Measurements from ENCODE around the gene ATXN7L3. TPM values are rescaled to one million over a fixed set of nuclear protein-coding genes. Genes with fewer than 3 reads are reported as not detected.
A peak's percentile ranks its signal among the peaks of the same experiment; 100 is the strongest.
"Not testable (repeated sequence)": the region's sequence is repeated elsewhere in the genome, so short reads cannot be mapped to it uniquely, and the experiment has no call there.

ATXN7L3 gene
- total RNA-seq, 1 donor from 2014 or later, result 113 TPM

- H3K36me3 Mint-ChIP-seq (ENCODE audit: low read depth), result peaks cover 38% of the 10 kb centered on the region
- H3K4me1 Mint-ChIP-seq (ENCODE audit: low read depth), result peaks cover 8% of the 10 kb centered on the region
- no peaks in the 10 kb centered on the region for H3K9me3 Mint-ChIP-seq
- DNase-seq (ENCODE audit: low spot score), result no peak
- H3K27me3 Mint-ChIP-seq (ENCODE audit: low read depth), result no peaks in the 10 kb centered on the region
- no peak overlapping the region for H3K27ac Mint-ChIP-seq
- intact Hi-C loops (cut with micrococcal nuclease), result loop anchor here (5.0 kb wide), 1 partner anchor 73 kb away; the partner anchor contains the start of gene G6PC3
- H3K4me3 Mint-ChIP-seq (ENCODE audit: low read depth), result no peak overlapping the region
These were observed 54.5 kb downstream of the ATXN7L3 start for GRCh38 chr17:44144966-44145739.

GRCh38 chr17:44143921-44144320 is 55.8 kb downstream of the ATXN7L3 start:
- not testable (repeated sequence) for H3K9me3 Mint-ChIP-seq; DNase-seq (ENCODE audit: low spot score); H3K4me1 Mint-ChIP-seq (ENCODE audit: low read depth); H3K27me3 Mint-ChIP-seq (ENCODE audit: low read depth); H3K27ac Mint-ChIP-seq
- intact Hi-C loops (cut with micrococcal nuclease), result loop anchor here (5.0 kb wide), 1 partner anchor 72 kb away; the partner anchor contains the start of gene G6PC3
- Mint-ChIP-seq H3K4me3 (ENCODE audit: low read depth) (peak overlapping the region; percentile 47), H3K36me3 (ENCODE audit: low read depth) (peaks cover 32% of the 10 kb centered on the region)

Other genes with a start within 250 kb of the ATXN7L3 start
- 0.18 TPM in 1 of 2 replicates, not detected in the other for gene PYY, start 245.9 kb downstream of the ATXN7L3 start, total RNA-seq
- gene NAGS, start 195.3 kb downstream of the ATXN7L3 start, total RNA-seq, result 0.28 and 0.82 TPM in 2 replicates
- 29.5 and 29.9 TPM in 2 replicates for gene TMEM101, start 184.9 kb downstream of the ATXN7L3 start, total RNA-seq
- 81.4 and 88.4 TPM in 2 replicates for gene LSM12, start 133.2 kb downstream of the ATXN7L3 start, total RNA-seq
- gene G6PC3, start 129.1 kb downstream of the ATXN7L3 start, total RNA-seq, result 36.3 and 39.2 TPM in 2 replicates
- 18.7 and 19.9 TPM in 2 replicates for gene HDAC5, start 76.2 kb downstream of the ATXN7L3 start, total RNA-seq
- 20.7 and 24.1 TPM in 2 replicates for gene HROB, start 58.0 kb downstream of the ATXN7L3 start, total RNA-seq
- 0.21 and 0.59 TPM in 2 replicates for gene ASB16, start 29.2 kb downstream of the ATXN7L3 start, total RNA-seq
- gene TMUB2, start 12.9 kb downstream of the ATXN7L3 start, total RNA-seq, result 20.4 and 20.9 TPM in 2 replicates
- gene UBTF, start 19.8 kb upstream of the ATXN7L3 start, total RNA-seq, result 177 and 181 TPM in 2 replicates
- gene SLC4A1, start 68.3 kb upstream of the ATXN7L3 start, total RNA-seq, result not detected in 2 replicates
- 0.16 and 0.18 TPM in 2 replicates for gene RUNDC3A, start 108.7 kb upstream of the ATXN7L3 start, total RNA-seq
- gene SLC25A39, start 124.9 kb upstream of the ATXN7L3 start, total RNA-seq, result 132 and 141 TPM in 2 replicates
- gene GRN, start 145.4 kb upstream of the ATXN7L3 start, total RNA-seq, result 37.8 and 41.4 TPM in 2 replicates
- 0.32 and 1.0 TPM in 2 replicates for gene FAM171A2, start 164.0 kb upstream of the ATXN7L3 start, total RNA-seq
- gene ITGA2B, start 189.8 kb upstream of the ATXN7L3 start, total RNA-seq, result 1.5 and 2.7 TPM in 2 replicates

Measured in activated T-helper 2 cell treated with anti-CD3 and anti-CD28 coated beads, Interferon-gamma antibody, Interleukin-2, Interleukin-4, amounts not matched to agents 10 μg/mL and 5 μg/mL and 100 μg/mL, durations not matched to agents 14 hours and 24 hours and 36 hours (primary cell).